Ascending aorta (tissue), 2 donors: ENCODE results near the gene HSPB2. TPM values are rescaled to one million over a fixed set of nuclear protein-coding genes. Genes with fewer than 3 reads are reported as not detected.
A peak's percentile ranks its signal among the peaks of the same experiment; 100 is the strongest.

Source experiments
- DNase-seq, 2 donors: peaks; one replicate each; pipeline ENCODE4 v3.0.0-alpha.2; 2019; ENCODE audit warnings: low spot score in 2 of 2
- H3K27ac ChIP-seq, 2 donors: fragments of 200-600 bp; sonication (generic); one replicate each; pipeline ENCODE4 v1.5.1; 2016 to 2017; ENCODE audit warnings: mild to moderate bottlenecking in 1 of 2
- H3K27me3 ChIP-seq: fragments of 200-600 bp; sonication (generic); one replicate; pipeline ENCODE4 v1.5.1; 2017
- H3K36me3 ChIP-seq, 2 donors: fragments of 200-600 bp; sonication (generic); one replicate each; pipeline ENCODE4 v1.5.1; 2016
- H3K4me1 ChIP-seq, 2 donors: fragments of 200-600 bp; sonication (generic); one replicate each; pipeline ENCODE4 v1.5.1; 2016 to 2017; ENCODE audit warnings: mild to moderate bottlenecking in 1 of 2
- H3K4me3 ChIP-seq, 2 donors: fragments of 200-600 bp; sonication (generic); one replicate each; pipeline ENCODE4 v1.5.1; 2016 to 2017; ENCODE audit warnings: mild to moderate bottlenecking in 1 of 2
- H3K9me3 ChIP-seq, 2 donors: fragments of 200-600 bp; sonication (generic); one replicate each; pipeline ENCODE4 v1.5.1; 2016
- intact Hi-C: fragments of 100-400 bp; cut with DNase I; formaldehyde crosslinking; loops from one replicate; pipeline ENCODE4 v1.15.1; 2023
- total RNA-seq: library from RNA; depleted of rRNA; stranded (reverse); fragments of >200 nt; gene quantifications from one replicate; pipeline ENCODE4 v1.1.0, GENCODE V29; 2016
- TF ChIP-seq, protein P1 (sequence below), 3 experiments: fragments of 200-600 bp in 2 of 3; fragments of 450-650 bp in 1 of 3; sonication (generic) in 2 of 3; IDR thresholded peaks; one replicate each; pipeline ENCODE4 v1.5.1; 2016 to 2019; ENCODE audit warnings: antibody characterized with exemption in 3 of 3, mild to moderate bottlenecking in 1 of 3, moderate library complexity in 1 of 3

HSPB2 gene
- total RNA-seq, 1 donor from 2014 or later: not detected

DNA sequence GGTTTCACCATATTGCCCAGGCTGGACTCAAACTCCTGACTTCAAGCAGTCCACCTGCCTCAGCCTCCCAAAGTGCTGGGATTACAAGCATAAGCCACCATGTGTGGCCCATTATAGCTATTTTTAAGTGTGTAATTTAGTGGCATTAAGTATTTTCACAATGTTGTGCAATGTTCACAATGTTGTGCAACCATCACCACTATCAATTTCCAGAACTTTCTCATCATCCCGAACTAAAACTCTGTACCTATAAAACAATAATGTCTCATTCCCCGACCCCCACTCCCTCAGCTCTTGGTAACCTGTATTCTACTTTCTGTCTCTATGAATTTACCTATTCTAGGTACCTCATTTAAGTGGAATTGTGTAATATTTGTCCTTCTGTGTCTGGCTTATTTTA is 25.7 kb upstream of the HSPB2 start:
- H3K9me3 ChIP-seq: peaks cover 0 to 4% of the 10 kb centered on the region in 2 donors
- H3K4me1 ChIP-seq: no peaks in the 10 kb centered on the region
- intact Hi-C loops: no loop called here
- no peak for DNase-seq
- H3K4me3 ChIP-seq: no peak overlapping the region
- H3K36me3 ChIP-seq: no peaks in the 10 kb centered on the region
- TF ChIP-seq, protein P1, sequence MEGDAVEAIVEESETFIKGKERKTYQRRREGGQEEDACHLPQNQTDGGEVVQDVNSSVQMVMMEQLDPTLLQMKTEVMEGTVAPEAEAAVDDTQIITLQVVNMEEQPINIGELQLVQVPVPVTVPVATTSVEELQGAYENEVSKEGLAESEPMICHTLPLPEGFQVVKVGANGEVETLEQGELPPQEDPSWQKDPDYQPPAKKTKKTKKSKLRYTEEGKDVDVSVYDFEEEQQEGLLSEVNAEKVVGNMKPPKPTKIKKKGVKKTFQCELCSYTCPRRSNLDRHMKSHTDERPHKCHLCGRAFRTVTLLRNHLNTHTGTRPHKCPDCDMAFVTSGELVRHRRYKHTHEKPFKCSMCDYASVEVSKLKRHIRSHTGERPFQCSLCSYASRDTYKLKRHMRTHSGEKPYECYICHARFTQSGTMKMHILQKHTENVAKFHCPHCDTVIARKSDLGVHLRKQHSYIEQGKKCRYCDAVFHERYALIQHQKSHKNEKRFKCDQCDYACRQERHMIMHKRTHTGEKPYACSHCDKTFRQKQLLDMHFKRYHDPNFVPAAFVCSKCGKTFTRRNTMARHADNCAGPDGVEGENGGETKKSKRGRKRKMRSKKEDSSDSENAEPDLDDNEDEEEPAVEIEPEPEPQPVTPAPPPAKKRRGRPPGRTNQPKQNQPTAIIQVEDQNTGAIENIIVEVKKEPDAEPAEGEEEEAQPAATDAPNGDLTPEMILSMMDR (IDR thresholded peaks at IDR 0.05): no peak
- H3K27me3 ChIP-seq: no peaks in the 10 kb centered on the region
- H3K27ac ChIP-seq: no peak overlapping the region

DNA sequence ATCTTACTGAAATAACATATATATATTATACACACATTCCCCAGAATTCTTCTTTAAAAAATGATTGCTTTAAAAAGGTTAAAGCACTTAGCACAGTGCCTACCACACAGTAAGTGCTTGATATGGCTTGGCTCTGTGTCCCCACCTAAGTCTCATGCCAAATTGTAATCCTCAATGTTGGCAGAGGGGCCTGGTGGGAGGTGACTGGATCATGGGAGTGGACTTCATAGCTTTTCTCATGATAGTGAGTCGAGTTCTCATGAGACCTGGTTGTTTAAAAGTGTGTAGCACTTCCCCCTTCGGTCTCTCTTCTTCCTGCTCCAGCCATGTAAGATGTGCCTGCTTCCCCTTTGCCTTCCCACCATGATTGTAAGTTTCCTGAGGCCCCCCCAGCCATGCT is 7.1 kb upstream of the HSPB2 start:
- H3K27me3 ChIP-seq: no peaks in the 10 kb centered on the region
- H3K27ac ChIP-seq: no peak overlapping the region
- peaks cover 8 to 30% of the 10 kb centered on the region in 2 donors for H3K36me3 ChIP-seq
- intact Hi-C loops: no loop called here
- DNase-seq: no peak
- H3K9me3 ChIP-seq: no peaks in the 10 kb centered on the region
- TF ChIP-seq, protein P1 (IDR thresholded peaks at IDR 0.05): no peak
- H3K4me3 ChIP-seq: no peak overlapping the region
- H3K4me1 ChIP-seq: peaks cover 0 to 4% of the 10 kb centered on the region in 2 donors

DNA sequence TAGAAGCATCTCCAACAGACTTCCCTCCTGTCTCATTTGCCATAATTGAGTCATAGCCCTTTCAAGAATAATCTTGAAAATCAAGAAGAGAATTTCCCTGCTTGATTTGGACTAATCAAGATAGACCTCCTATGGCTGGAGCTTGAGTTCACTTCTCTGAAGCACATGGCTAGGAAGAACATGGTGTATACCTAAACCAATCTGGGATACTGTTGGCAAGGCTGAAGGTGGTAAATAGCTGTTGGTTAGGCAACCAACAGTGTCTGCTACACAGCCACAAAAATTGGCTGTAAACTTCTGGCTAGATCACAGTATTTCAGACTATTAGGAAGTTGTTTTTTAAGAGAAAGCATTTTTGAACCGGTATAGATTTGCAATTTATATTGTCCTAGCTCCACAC is 5.9 kb upstream of the HSPB2 start:
- Histone ChIP-seq H3K36me3 (peaks cover 8 to 30% of the 10 kb centered on the region in 2 donors), H3K4me3 (no peak overlapping the region), H3K27ac (peak overlapping the region; percentile 9 to 35), H3K9me3 (no peaks in the 10 kb centered on the region), H3K27me3 (no peaks in the 10 kb centered on the region), H3K4me1 (peaks cover 0 to 4% of the 10 kb centered on the region in 2 donors)
- TF ChIP-seq, protein P1 (IDR thresholded peaks at IDR 0.05): no peak
- no peak for DNase-seq
- intact Hi-C loops: no loop called here

DNA sequence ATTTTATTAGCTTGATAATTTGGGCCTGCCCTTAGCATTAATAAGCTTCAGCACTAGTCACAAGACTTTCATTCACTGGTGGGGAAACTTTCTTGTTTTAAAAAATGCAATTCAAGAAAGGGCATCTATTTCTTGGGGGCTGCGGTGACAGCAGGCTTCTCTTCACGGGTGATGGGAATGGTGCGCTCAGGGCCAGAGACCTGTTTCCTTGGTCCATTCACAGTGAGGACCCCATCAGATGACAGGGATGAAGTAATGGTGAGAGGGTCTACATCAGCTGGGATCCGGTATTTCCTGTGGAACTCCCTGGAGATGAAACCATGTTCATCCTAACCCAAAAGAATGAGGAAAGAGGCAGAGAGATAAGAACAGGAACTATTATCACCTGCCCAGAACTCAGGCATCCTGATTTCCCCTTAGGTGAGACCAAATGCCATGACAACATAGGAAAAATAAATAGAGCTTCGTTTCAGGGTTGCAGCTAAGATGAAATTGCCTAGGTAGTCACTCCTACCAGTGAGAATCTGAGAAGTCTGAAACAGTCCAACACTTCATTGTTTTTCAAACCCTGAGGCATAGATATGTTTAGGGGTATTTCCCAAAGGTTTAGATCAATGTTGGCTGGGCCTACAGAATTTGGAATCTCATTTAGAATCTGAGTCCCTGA is 3.8 kb upstream of the HSPB2 start:
- intact Hi-C loops: no loop called here
- H3K9me3 ChIP-seq: no peaks in the 10 kb centered on the region
- peak overlapping the region; percentile 98 to 99 for H3K27ac ChIP-seq
- TF ChIP-seq, protein P1 (IDR thresholded peaks at IDR 0.05): no peak
- peaks cover 8 to 30% of the 10 kb centered on the region in 2 donors for H3K36me3 ChIP-seq
- peak overlapping the region; percentile 62 to 88 for H3K4me3 ChIP-seq
- no peak for DNase-seq
- H3K4me1 ChIP-seq: peaks cover 0 to 4% of the 10 kb centered on the region in 2 donors
- H3K27me3 ChIP-seq: no peaks in the 10 kb centered on the region

DNA sequence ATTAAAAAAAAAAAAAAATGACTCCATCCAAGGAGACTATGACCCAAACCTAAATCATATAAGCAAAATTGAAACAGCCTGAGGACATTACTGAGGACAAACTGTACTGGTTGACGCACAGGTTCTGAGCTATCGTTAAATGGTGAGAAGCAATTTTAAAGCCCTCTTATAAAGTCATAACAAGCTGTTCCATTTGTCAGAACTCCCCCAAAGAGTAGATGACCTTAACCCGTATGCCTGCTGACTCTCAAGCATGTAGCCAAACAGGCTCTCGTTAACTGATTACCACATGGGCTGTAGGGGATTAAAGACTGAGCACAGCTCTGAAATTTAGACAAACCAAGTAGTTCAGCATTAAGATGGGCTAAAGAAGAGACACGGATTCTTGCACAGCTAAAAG is 3.2 kb upstream of the HSPB2 start:
- H3K36me3 ChIP-seq: peaks cover 8 to 30% of the 10 kb centered on the region in 2 donors
- H3K9me3 ChIP-seq: no peaks in the 10 kb centered on the region
- intact Hi-C loops: no loop called here
- H3K27me3 ChIP-seq: no peaks in the 10 kb centered on the region
- peak overlapping the region; percentile 98 to 99 for H3K27ac ChIP-seq
- H3K4me1 ChIP-seq: peaks cover 0 to 4% of the 10 kb centered on the region in 2 donors
- no peak for DNase-seq
- TF ChIP-seq, protein P1 (IDR thresholded peaks at IDR 0.05): no peak
- peak overlapping the region; percentile 62 to 88 for H3K4me3 ChIP-seq
